Retinal pigment epithelial cell (primary cell): ENCODE data around the gene SLC66A3.
"Not testable (repeated sequence)": the region's sequence is repeated elsewhere in the genome, so short reads cannot be mapped to it uniquely, and the experiment has no call there.

ENCODE experiments used
- DNase-seq: peaks from one replicate; pipeline ENCODE4 v3.0.0-alpha.2; 2010; ENCODE audit warnings: low read depth
- H3K4me3 ChIP-seq: 2 replicates; pipeline ENCODE4 v1.5.1; 2011; ENCODE audit warnings: mild to moderate bottlenecking, low read length, control low read depth, moderate library complexity
- TF ChIP-seq, protein P1 (sequence below): conservative IDR thresholded peaks from 2 replicates; pipeline ENCODE4 v1.5.1; 2011; ENCODE audit warnings: low read depth, low read length, control low read depth, inconsistent platforms

The SLC66A3 gene

DNA sequence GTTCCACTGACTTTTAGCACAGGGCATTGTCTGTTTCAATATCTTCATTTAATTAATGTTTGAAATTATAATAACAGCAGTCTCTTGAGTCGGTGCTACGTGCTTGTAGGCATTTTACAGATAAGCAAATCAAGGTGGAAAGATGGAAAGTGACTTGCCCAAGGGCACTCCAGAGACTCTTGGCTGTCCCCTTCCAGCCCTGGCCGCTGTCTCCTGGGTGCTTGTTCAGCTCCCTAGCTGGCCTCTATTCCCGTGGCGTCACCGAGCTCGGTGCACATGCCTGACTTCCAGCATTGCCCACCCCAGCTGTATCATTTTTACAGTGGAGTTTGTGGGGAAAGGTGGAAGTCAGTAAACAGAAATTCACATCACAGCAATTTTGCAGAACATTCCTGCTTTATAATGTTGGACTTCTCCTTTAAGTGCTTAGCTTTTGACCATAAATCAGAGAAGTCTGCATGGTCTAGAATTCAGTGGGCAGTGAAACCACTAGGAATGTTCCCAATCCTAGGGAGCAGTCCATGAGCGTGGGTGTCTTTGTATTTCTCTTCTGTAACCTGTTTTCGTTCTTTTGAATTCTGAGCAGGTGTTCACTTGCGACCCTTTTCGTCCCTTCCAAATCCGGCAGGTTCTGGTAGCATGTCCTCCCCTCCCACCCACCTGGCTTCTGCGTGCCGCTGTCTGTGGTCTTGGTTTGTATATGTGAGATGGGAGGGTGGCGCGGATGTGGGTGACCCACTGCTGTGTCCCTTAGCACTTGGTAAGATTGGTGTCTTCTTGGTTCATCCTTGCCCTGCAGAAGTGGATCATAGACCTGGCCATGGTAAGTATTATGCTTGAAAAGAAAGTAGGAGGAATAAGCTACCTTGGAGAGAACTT lies 8.4 kb downstream of the SLC66A3 start:
- TF ChIP-seq, protein P1, sequence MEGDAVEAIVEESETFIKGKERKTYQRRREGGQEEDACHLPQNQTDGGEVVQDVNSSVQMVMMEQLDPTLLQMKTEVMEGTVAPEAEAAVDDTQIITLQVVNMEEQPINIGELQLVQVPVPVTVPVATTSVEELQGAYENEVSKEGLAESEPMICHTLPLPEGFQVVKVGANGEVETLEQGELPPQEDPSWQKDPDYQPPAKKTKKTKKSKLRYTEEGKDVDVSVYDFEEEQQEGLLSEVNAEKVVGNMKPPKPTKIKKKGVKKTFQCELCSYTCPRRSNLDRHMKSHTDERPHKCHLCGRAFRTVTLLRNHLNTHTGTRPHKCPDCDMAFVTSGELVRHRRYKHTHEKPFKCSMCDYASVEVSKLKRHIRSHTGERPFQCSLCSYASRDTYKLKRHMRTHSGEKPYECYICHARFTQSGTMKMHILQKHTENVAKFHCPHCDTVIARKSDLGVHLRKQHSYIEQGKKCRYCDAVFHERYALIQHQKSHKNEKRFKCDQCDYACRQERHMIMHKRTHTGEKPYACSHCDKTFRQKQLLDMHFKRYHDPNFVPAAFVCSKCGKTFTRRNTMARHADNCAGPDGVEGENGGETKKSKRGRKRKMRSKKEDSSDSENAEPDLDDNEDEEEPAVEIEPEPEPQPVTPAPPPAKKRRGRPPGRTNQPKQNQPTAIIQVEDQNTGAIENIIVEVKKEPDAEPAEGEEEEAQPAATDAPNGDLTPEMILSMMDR = no peak
- no peak overlapping the region for H3K4me3 ChIP-seq
- no peak for DNase-seq

DNA sequence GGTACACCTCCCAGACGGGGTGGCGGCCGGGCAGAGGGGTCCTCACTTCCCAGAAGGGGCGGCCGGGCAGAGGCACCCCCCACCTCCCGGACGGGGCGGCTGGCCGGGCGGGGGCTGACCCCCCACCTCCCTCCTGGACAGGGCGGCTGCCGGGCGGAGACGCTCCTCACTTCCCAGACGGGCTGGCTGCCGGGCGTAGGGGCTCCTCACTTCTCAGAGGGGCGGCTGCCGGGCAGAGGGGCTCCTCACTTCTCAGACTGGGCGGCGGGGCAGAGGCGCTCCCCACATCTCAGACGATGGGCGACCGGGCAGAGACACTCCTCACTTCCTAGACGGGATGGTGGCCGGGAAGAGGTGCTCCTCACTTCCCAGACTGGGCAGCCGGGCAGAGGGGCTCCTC lies 9.8 kb downstream of the SLC66A3 start:
- H3K4me3 ChIP-seq, DNase-seq: not testable (repeated sequence)

DNA sequence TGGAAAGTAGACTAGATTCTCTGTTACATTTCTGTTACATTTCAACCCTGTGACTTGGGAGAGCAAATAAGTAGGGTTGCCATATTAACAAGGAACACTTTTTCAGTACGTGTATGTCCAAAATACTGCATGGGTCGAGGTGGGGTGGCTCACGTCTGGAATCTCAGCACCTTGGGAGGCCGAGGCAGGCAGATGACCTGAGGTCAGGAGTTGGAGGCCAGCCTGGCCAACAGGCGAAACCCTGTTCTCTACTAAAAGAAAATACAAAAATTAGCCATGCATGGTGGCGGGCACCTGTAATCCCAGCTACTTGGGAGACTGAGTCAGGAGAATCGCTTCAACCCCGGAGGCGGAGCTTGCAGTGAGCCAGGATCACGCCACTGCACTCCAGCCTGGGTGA lies 11.2 kb downstream of the SLC66A3 start:
- DNase-seq = no peak
- TF ChIP-seq, protein P1 = no peak
- H3K4me3 ChIP-seq = no peak overlapping the region

DNA sequence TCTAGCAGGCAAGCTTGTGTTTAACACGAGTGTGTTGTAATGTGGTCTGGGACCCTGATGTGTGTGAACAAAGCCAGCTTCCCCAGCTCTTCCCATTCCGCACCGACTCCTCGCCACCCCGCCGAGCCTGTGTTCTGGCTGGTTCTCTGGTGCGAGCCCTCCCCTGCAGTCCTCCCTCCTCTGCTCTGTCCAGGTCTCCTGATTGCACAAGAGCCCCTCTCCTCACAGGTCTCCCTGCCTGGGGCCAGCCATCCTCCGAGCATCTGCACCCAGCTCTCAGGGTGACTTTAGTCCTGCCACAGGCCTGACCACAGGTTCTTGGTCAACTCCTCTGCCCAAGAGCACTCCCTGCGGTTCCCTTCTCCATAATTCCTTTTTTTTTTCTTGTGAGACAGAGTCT lies 13.2 kb downstream of the SLC66A3 start:
- TF ChIP-seq, protein P1 = no peak
- DNase-seq = no peak
- H3K4me3 ChIP-seq = no peak overlapping the region

DNA sequence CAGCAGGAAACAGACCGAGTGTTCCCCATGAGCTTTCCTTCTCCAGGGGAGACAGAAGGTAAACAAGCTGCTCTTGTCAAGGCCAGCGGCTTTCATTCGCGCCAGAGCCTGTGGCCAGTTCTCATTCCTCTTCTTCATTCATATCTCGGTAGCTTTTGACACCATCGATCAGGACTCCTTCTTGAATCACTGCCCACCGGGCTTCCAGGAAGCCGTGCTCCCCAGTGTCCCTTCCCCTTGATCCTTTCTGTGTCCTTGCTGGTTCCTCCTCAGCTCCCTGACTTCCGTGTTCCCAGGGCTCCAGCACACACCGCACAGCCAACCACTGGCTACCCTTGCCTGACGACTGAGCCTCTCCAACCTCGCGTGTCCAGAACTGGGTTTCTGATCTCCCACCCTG lies 14.1 kb downstream of the SLC66A3 start:
- TF ChIP-seq, protein P1 = no peak
- DNase-seq = no peak
- H3K4me3 ChIP-seq = no peak overlapping the region

DNA sequence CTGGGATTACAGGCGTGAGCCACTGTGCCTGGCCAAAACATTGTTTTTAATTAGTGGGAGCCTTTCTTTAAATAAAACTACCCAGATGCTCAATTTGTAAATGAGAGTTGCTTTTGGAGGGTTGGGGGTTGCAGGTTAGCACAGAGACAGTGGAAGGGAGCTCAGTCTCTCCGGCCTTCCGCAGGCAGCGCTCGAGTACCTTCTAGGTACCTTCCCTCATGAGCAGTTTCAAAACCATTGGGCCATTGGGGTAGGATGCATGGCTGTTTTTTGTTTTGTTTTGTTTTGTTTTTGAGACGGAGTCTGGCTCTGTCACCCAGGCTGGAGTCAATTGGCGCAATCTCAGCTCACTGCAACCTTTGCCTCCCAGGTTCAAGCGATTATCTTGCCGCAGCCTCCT lies 19.0 kb downstream of the SLC66A3 start:
- no peak for DNase-seq
- H3K4me3 ChIP-seq = no peak overlapping the region
- TF ChIP-seq, protein P1 = no peak

DNA sequence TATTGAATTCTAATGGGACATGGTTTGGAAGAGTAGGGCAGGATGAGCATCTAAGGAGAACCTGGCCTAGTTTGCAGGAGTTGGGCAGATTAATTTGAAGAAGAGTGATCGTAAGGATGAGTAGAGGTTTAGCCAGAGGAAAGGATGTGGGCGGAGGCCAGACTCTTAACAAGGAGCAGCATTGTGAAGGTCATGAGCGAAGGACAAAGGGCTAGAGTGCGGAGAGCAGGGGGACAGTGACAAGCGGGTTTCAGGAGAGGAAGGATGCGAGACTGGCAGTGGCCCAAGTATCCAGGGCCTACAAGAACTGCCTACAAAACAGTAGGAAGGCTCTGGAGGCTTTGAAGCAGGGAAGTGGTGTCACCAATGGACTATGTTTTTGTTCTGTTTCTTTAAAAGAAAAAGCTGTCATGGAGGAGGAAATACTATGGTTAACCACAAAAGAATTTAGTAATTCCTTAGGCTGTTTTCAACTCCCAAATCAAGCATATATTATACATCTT lies 20.1 kb downstream of the SLC66A3 start:
- no peak for DNase-seq
- H3K4me3 ChIP-seq = no peak overlapping the region
- TF ChIP-seq, protein P1 = no peak
